RCC 7860 (cell line): Measurements from ENCODE around the gene MTCH2.
"Not testable (repeated sequence)": the region's sequence is repeated elsewhere in the genome, so short reads cannot be mapped to it uniquely, and the experiment has no call there.

ENCODE experiments used
- DNase-seq: peaks from one replicate; pipeline ENCODE4 v3.0.0-alpha.2; 2015; ENCODE audit warnings: low spot score
- FAIRE-seq: peaks from 2 replicates; lab custom pipeline; 2012; peaks lifted over from hg19 to GRCh38; lab: Jason Lieb, UNC

MTCH2 gene

GRCh38 chr11:47640506-47640905 lies 1.9 kb downstream of the MTCH2 start:
- not testable (repeated sequence) for FAIRE-seq

GRCh38 chr11:47636331-47636730 lies 6.0 kb downstream of the MTCH2 start:
- not testable (repeated sequence) for DNase-seq, FAIRE-seq

More at GRCh38 chr11:47640506-47640905, 1.9 kb downstream of the MTCH2 start:
- DNase-seq: not testable (repeated sequence)

GRCh38 chr11:47631473-47631872 lies 10.9 kb downstream of the MTCH2 start:
- FAIRE-seq: no peak
- DNase-seq: no peak

- FAIRE-seq: no peak
- DNase-seq: no peak
These were observed 14.3 kb downstream of the MTCH2 start for GRCh38 chr11:47628026-47628425.

- FAIRE-seq (no peak), DNase-seq (no peak)
These were observed 16.1 kb downstream of the MTCH2 start for GRCh38 chr11:47626234-47626633.

GRCh38 chr11:47620836-47621378 lies 21.5 kb downstream of the MTCH2 start:
- no peak for FAIRE-seq
- DNase-seq: no peak

- DNase-seq (no peak), FAIRE-seq (no peak)
These were observed 24.9 kb downstream of the MTCH2 start for GRCh38 chr11:47617417-47617809.

GRCh38 chr11:47616726-47617416 lies 25.5 kb downstream of the MTCH2 start:
- DNase-seq: no peak
- no peak for FAIRE-seq

- no peak for FAIRE-seq
- no peak for DNase-seq
These were observed 27.1 kb downstream of the MTCH2 start for GRCh38 chr11:47615249-47615648.

- FAIRE-seq (no peak), DNase-seq (no peak)
These were observed 31.0 kb downstream of the MTCH2 start for GRCh38 chr11:47611348-47611794.

GRCh38 chr11:47609675-47610074 lies 32.7 kb downstream of the MTCH2 start:
- no peak for FAIRE-seq
- DNase-seq: no peak

- no peak for DNase-seq
These were observed 35.0 kb downstream of the MTCH2 start for GRCh38 chr11:47607380-47607779.

GRCh38 chr11:47606731-47607130 lies 35.6 kb downstream of the MTCH2 start:
- no peak for FAIRE-seq
- DNase-seq: no peak

More at GRCh38 chr11:47607380-47607779, 35.0 kb downstream of the MTCH2 start:
- no peak for FAIRE-seq

GRCh38 chr11:47605921-47606320 lies 36.4 kb downstream of the MTCH2 start:
- FAIRE-seq: no peak
- DNase-seq: no peak

GRCh38 chr11:47603295-47603694 lies 39.1 kb downstream of the MTCH2 start:
- FAIRE-seq (no peak), DNase-seq (no peak)

GRCh38 chr11:47599902-47600301 lies 42.5 kb downstream of the MTCH2 start:
- FAIRE-seq (no peak), DNase-seq (no peak)

- no peak for DNase-seq
- FAIRE-seq: no peak
These were observed 46.4 kb downstream of the MTCH2 start for GRCh38 chr11:47595967-47596366.

GRCh38 chr11:47595029-47595428 lies 47.3 kb downstream of the MTCH2 start:
- no peak for DNase-seq
- no peak for FAIRE-seq

GRCh38 chr11:47593934-47594855 lies 48.2 kb downstream of the MTCH2 start, which contains the start of gene C1QTNF4:
Gene C1QTNF4, minus strand, starts transcription at chr11:47594411. Its CDS starts 3,601 bp downstream, at chr11:47590810.
- DNase-seq (no peak), FAIRE-seq (no peak)

GRCh38 chr11:47593492-47593933 lies 48.8 kb downstream of the MTCH2 start:
- FAIRE-seq (no peak), DNase-seq (no peak)

- no peak for DNase-seq
- no peak for FAIRE-seq
These were observed 49.4 kb downstream of the MTCH2 start for GRCh38 chr11:47592970-47593369.
